H9 (cell line): ENCODE data around the gene FMC1. TPM values are rescaled to one million over a fixed set of nuclear protein-coding genes. Genes with fewer than 3 reads are reported as not detected.
A peak's percentile ranks its signal among the peaks of the same experiment; 100 is the strongest.

ENCODE experiments used
- DNase-seq: peaks from one replicate; pipeline ENCODE4 v3.0.0-alpha.2; 2017
- H2AFZ ChIP-seq: one replicate; pipeline ENCODE4 v1.6.1; 2013; ENCODE audit warnings: mild to moderate bottlenecking, low read length, control low read depth, moderate library complexity
- H2AK5ac ChIP-seq: 2 replicates; pipeline ENCODE4 v1.6.1; 2013; ENCODE audit warnings: low read length, control low read depth, mixed read lengths; ENCODE audit not compliant: insufficient read length
- H2BK120ac ChIP-seq: one replicate; pipeline ENCODE4 v1.6.1; 2013; ENCODE audit warnings: low read depth, mild to moderate bottlenecking, low read length, control low read depth, inconsistent platforms; ENCODE audit not compliant: poor library complexity, severe bottlenecking
- H2BK12ac ChIP-seq: 2 replicates; pipeline ENCODE4 v1.6.1; 2013; ENCODE audit warnings: low read length, control low read depth, mixed read lengths, low read depth; ENCODE audit not compliant: insufficient read length
- H2BK15ac ChIP-seq: 2 replicates; pipeline ENCODE4 v1.6.1; 2013; ENCODE audit warnings: low read depth, low read length, control low read depth
- H2BK20ac ChIP-seq: one replicate; pipeline ENCODE4 v1.6.1; 2013; ENCODE audit warnings: low read depth, mild to moderate bottlenecking, low read length, control low read depth, inconsistent platforms; ENCODE audit not compliant: poor library complexity, severe bottlenecking
- H2BK5ac ChIP-seq: 2 replicates; pipeline ENCODE4 v1.6.1; 2013; ENCODE audit warnings: low read length, control low read depth, mixed read lengths; ENCODE audit not compliant: insufficient read length
- H3K14ac ChIP-seq: 2 replicates; pipeline ENCODE4 v1.6.1; 2013; ENCODE audit warnings: low read length, control low read depth; ENCODE audit not compliant: insufficient read depth
- H3K18ac ChIP-seq: 2 replicates; pipeline ENCODE4 v1.6.1; 2013; ENCODE audit warnings: low read depth, mild to moderate bottlenecking, mixed read lengths, low read length, control low read depth; ENCODE audit not compliant: insufficient read length
- H3K23ac ChIP-seq: 2 replicates; pipeline ENCODE4 v1.6.1; 2013; ENCODE audit warnings: low read length, control low read depth, mixed read lengths, low read depth; ENCODE audit not compliant: insufficient read length
- H3K23me2 ChIP-seq: 2 replicates; pipeline ENCODE4 v1.6.1; 2013; ENCODE audit warnings: low read depth, mild to moderate bottlenecking, mixed read lengths, low read length, control low read depth; ENCODE audit not compliant: insufficient read length, poor library complexity, severe bottlenecking
- H3K27ac ChIP-seq: 2 replicates; pipeline ENCODE4 v1.5.1; 2013; ENCODE audit warnings: low read length, control low read depth, mixed read lengths, low read depth; ENCODE audit not compliant: insufficient read length
- H3K27me3 ChIP-seq: 2 replicates; pipeline ENCODE4 v1.6.1; 2013; ENCODE audit warnings: low read length, control low read depth, inconsistent platforms; ENCODE audit not compliant: insufficient read depth
- H3K4ac ChIP-seq: 2 replicates; pipeline ENCODE4 v1.6.1; 2013; ENCODE audit warnings: low read depth, mild to moderate bottlenecking, control low read depth, inconsistent platforms, low read length, moderate library complexity
- H3K4me1 ChIP-seq: 2 replicates; pipeline ENCODE4 v1.6.1; 2013; ENCODE audit warnings: low read length, control low read depth, inconsistent platforms; ENCODE audit not compliant: insufficient read depth
- H3K4me2 ChIP-seq: 2 replicates; pipeline ENCODE4 v1.6.1; 2013; ENCODE audit warnings: low read length, control low read depth, mixed read lengths; ENCODE audit not compliant: insufficient read length, insufficient read depth
- H3K56ac ChIP-seq: 2 replicates; pipeline ENCODE4 v1.6.1; 2013; ENCODE audit warnings: low read depth, mild to moderate bottlenecking, mixed read lengths, low read length, control low read depth; ENCODE audit not compliant: insufficient read length
- H3K79me1 ChIP-seq: 2 replicates; pipeline ENCODE4 v1.6.1; 2013; ENCODE audit warnings: low read depth, mild to moderate bottlenecking, moderate library complexity, low read length, control low read depth, inconsistent platforms; ENCODE audit not compliant: insufficient read depth, poor library complexity, severe bottlenecking
- H3K79me2 ChIP-seq: 2 replicates; pipeline ENCODE4 v1.6.1; 2013; ENCODE audit warnings: low read length, control low read depth, inconsistent platforms; ENCODE audit not compliant: insufficient read depth
- H3K9ac ChIP-seq: 2 replicates; pipeline ENCODE4 v1.6.1; 2013; ENCODE audit warnings: low read length, control low read depth, mixed read lengths; ENCODE audit not compliant: insufficient read length; ENCODE audit errors: extremely low read depth
- H3K9me3 ChIP-seq: one replicate; pipeline ENCODE4 v1.6.1; 2013; ENCODE audit warnings: low read depth, low read length, inconsistent platforms; ENCODE audit not compliant: control insufficient read depth
- H3T11ph ChIP-seq: one replicate; pipeline ENCODE4 v1.6.1; 2013; ENCODE audit warnings: mild to moderate bottlenecking, low read length, control low read depth, inconsistent platforms
- H4K20me1 ChIP-seq: one replicate; pipeline ENCODE4 v1.6.1; 2013; ENCODE audit not compliant: control insufficient read depth, insufficient read length, insufficient read depth
- H4K5ac ChIP-seq: 2 replicates; pipeline ENCODE4 v1.6.1; 2013; ENCODE audit warnings: low read depth, mild to moderate bottlenecking, mixed read lengths, low read length, control low read depth; ENCODE audit not compliant: insufficient read length
- H4K8ac ChIP-seq: replicated peaks from 2 replicates; pipeline ENCODE4 v1.6.1; 2013; ENCODE audit warnings: low read length, control low read depth, mixed read lengths, low read depth; ENCODE audit not compliant: insufficient read length
- H4K91ac ChIP-seq: 2 replicates; pipeline ENCODE4 v1.6.1; 2013; ENCODE audit warnings: low read depth, mild to moderate bottlenecking, moderate library complexity, mixed read lengths, low read length, control low read depth; ENCODE audit not compliant: insufficient read length
- H3K27ac Mint-ChIP-seq, 3 experiments: 2 replicates in 2 of 3; 3 replicates in 1 of 3; pipeline ENCODE4 v1.8.0; 2020 to 2021; ENCODE audit warnings: mixed read lengths in 3 of 3, mild to moderate bottlenecking in 1 of 3, moderate library complexity in 1 of 3
- H3K27me3 Mint-ChIP-seq: 2 replicates; pipeline ENCODE4 v1.8.0; 2021; ENCODE audit warnings: low read depth, mild to moderate bottlenecking, moderate library complexity, mixed read lengths
- H3K36me3 Mint-ChIP-seq, 3 experiments: 2 replicates in 2 of 3; 3 replicates in 1 of 3; pipeline ENCODE4 v1.8.0; 2020 to 2021; ENCODE audit warnings: low read depth in 3 of 3, mixed read lengths in 3 of 3; ENCODE audit not compliant: insufficient read depth in 1 of 3
- H3K4me1 Mint-ChIP-seq, 2 experiments: 2 replicates each; pipeline ENCODE4 v1.8.0; 2020; ENCODE audit warnings: mixed read lengths in 2 of 2
- H3K4me3 Mint-ChIP-seq, 2 experiments: 2 replicates in 1 of 2; 3 replicates in 1 of 2; pipeline ENCODE4 v1.8.0; 2020 to 2021; ENCODE audit warnings: mild to moderate bottlenecking in 2 of 2, mixed read lengths in 2 of 2, moderate library complexity in 1 of 2
- H3K9me3 Mint-ChIP-seq, 2 experiments: 2 replicates in 1 of 2; 3 replicates in 1 of 2; pipeline ENCODE4 v1.8.0; 2020; ENCODE audit warnings: mild to moderate bottlenecking in 2 of 2, mixed read lengths in 2 of 2, moderate library complexity in 1 of 2
- CTCF ChIP-seq: fragments of 200-600 bp; sonication (generic); conservative IDR thresholded peaks from 3 replicates; pipeline ENCODE4 v1.8.0; 2021; ENCODE audit warnings: antibody characterized with exemption, mild to moderate bottlenecking
- WGBS: extraction: QIAGEN DNeasy Blood & Tissue Kit; methylation state at CpG from one replicate; pipeline ENCODE4 v1.1.7; 2013; ENCODE audit warnings: missing lambda C conversion rate, low lambda C conversion rate, mixed read lengths; ENCODE audit not compliant: insufficient read length; ENCODE audit errors: extremely low coverage; 5-methylcytosine and 5-hydroxymethylcytosine counted together
- total RNA-seq: library from RNA; stranded (reverse); gene quantifications from 2 replicates; pipeline ENCODE4 v1.2.1, GENCODE V29; 2021

Gene FMC1
- total RNA-seq, 1 experiment from 2014 or later = 10.9 TPM

DNA sequence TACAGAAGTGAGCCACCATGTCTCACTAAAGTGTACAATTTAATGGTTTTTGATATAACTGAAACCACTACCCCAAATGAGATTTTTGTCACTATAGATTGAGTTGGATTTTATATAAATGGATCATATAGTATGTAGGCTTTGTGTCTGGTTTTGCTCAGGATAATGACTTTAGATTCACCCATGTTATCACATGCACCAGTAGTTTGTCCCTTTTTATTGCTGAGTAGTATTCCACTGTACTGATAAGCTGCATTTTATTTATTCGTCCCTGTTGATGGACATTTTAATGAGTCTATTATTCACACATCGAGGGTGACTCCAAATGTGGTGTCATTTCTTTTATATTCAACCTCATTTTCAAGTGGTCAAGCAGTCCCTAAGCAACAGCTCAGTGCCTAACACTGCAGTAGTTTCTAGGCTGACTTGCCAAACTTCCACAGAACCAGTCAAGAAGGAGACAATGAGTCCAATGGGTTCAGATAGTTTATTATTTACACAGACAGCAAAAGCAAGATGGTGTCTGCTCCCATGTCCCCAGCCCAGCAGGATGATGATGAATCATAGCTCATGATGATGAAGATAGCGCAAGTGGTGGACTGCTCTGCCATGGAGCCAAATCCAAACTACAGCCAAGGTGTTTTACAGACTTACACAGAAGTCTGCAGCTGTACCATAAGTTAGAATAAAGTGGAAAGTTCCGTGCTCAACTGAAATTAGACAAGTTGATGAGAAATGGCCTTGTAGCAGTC lies 6.6 kb upstream of the FMC1 start:
- Histone ChIP-seq H3K27me3 (no peaks in the 10 kb centered on the region), H3K9me3 (no peaks in the 10 kb centered on the region), H4K5ac (no peak overlapping the region), H3K9ac (no peak overlapping the region), H3K4ac (no peak overlapping the region), H3K4me2 (no peak overlapping the region), H2BK20ac (no peak overlapping the region), H2AFZ (no peak overlapping the region), H4K91ac (no peak overlapping the region), H3T11ph (no peak overlapping the region), H3K79me2 (no peaks in the 10 kb centered on the region), H2BK15ac (no peak overlapping the region), H3K18ac (no peak overlapping the region), H2AK5ac (peak overlapping the region; percentile 69), H3K4me1 (no peaks in the 10 kb centered on the region), H2BK5ac (no peak overlapping the region), H3K14ac (no peak overlapping the region), H3K23me2 (no peaks in the 10 kb centered on the region), H3K56ac (no peak overlapping the region), H3K27ac (no peak overlapping the region), H3K23ac (no peak overlapping the region), H2BK12ac (no peak overlapping the region), H3K79me1 (no peaks in the 10 kb centered on the region), H4K20me1 (no peaks in the 10 kb centered on the region), H4K8ac (no peak overlapping the region), H2BK120ac (no peak overlapping the region)
- no peaks in the 10 kb centered on the region for H3K4me1 Mint-ChIP-seq
- peaks cover 0 to 5% (median 4%) of the 10 kb centered on the region in 3 experiments; a peak in 4 of 7 replicates for H3K36me3 Mint-ChIP-seq
- peaks cover 5 to 6% of the 10 kb centered on the region in 2 experiments; a peak in 4 of 5 replicates for H3K9me3 Mint-ChIP-seq
- H3K27ac Mint-ChIP-seq = no peak overlapping the region
- no peak for TF ChIP-seq CTCF
- peaks cover 12% of the 10 kb centered on the region for H3K27me3 Mint-ChIP-seq
- no CpG with 5 or more reads among the region's 4 CpGs for WGBS
- no peak overlapping the region for H3K4me3 Mint-ChIP-seq
- no peak for DNase-seq
